Omental fat pad (tissue), 4 donors: ENCODE measurements around the gene RSPO3. TPM values are rescaled to one million over a fixed set of nuclear protein-coding genes. Genes with fewer than 3 reads are reported as not detected.

Experiments
- ATAC-seq: fragments of 150-250 bp; one replicate; pipeline ENCODE4 v1.9.1; 2016; ENCODE audit warnings: mild to moderate bottlenecking, moderate library complexity; ENCODE audit not compliant: low FRiP score
- DNase-seq: peaks from one replicate; pipeline ENCODE4 v3.0.0-alpha.2; 2019; ENCODE audit warnings: low spot score
- CTCF ChIP-seq, 3 donors: fragments of 450-650 bp; IDR thresholded peaks; one replicate each; pipeline ENCODE4 v1.5.1; 2016 to 2017; ENCODE audit warnings: antibody characterized with exemption in 3 of 3, mild to moderate bottlenecking in 3 of 3, moderate library complexity in 2 of 3
- total RNA-seq, 4 donors: library from RNA; depleted of rRNA; stranded (reverse); fragments of >200 nt; gene quantifications; one replicate each; pipeline ENCODE4 v1.1.0, GENCODE V29; 2016

RSPO3 gene
- total RNA-seq, result 10 to 100 TPM; 21.5 to 40.1 (median 30.3) TPM

- ATAC-seq, result no peak
- no peak for TF ChIP-seq CTCF (IDR thresholded peaks at IDR 0.05)
- DNase-seq, result no peak
These were observed at the start of gene RSPO3 for GRCh38 chr6:127118298-127119101. RSPO3 (plus strand) TSS chr6:127118671; CDS start chr6:127119193, 522 bp downstream.

GRCh38 chr6:127069659-127070279 is 48.7 kb upstream of the RSPO3 start:
- ATAC-seq (no peak), DNase-seq (no peak)
- no peak for TF ChIP-seq CTCF (IDR thresholded peaks at IDR 0.05)

GRCh38 chr6:127073222-127073621 is 45.2 kb upstream of the RSPO3 start:
- no peak for TF ChIP-seq CTCF (IDR thresholded peaks at IDR 0.05)
- ATAC-seq, result no peak
- DNase-seq, result no peak

- TF ChIP-seq CTCF (IDR thresholded peaks at IDR 0.05), result no peak
- DNase-seq, result no peak
- ATAC-seq, result no peak
These were observed 42.0 kb upstream of the RSPO3 start for GRCh38 chr6:127076466-127076865.

- DNase-seq (no peak), ATAC-seq (no peak)
- no peak for TF ChIP-seq CTCF (IDR thresholded peaks at IDR 0.05)
These were observed 40.6 kb upstream of the RSPO3 start for GRCh38 chr6:127077886-127078285.

- DNase-seq, result no peak
- no peak for ATAC-seq
- no peak for TF ChIP-seq CTCF (IDR thresholded peaks at IDR 0.05)
These were observed 39.8 kb upstream of the RSPO3 start for GRCh38 chr6:127078669-127079068.

- DNase-seq, result no peak
- ATAC-seq, result no peak
- TF ChIP-seq CTCF (IDR thresholded peaks at IDR 0.05), result no peak
These were observed 38.8 kb upstream of the RSPO3 start for GRCh38 chr6:127079681-127080080.
